ENCODE data around the gene CREB3. TPM values are rescaled to one million over a fixed set of nuclear protein-coding genes. Genes with fewer than 3 reads are reported as not detected.

The CREB3 gene
- total RNA-seq, 1 experiment from 2014 or later, result 58.7 TPM

DNA sequence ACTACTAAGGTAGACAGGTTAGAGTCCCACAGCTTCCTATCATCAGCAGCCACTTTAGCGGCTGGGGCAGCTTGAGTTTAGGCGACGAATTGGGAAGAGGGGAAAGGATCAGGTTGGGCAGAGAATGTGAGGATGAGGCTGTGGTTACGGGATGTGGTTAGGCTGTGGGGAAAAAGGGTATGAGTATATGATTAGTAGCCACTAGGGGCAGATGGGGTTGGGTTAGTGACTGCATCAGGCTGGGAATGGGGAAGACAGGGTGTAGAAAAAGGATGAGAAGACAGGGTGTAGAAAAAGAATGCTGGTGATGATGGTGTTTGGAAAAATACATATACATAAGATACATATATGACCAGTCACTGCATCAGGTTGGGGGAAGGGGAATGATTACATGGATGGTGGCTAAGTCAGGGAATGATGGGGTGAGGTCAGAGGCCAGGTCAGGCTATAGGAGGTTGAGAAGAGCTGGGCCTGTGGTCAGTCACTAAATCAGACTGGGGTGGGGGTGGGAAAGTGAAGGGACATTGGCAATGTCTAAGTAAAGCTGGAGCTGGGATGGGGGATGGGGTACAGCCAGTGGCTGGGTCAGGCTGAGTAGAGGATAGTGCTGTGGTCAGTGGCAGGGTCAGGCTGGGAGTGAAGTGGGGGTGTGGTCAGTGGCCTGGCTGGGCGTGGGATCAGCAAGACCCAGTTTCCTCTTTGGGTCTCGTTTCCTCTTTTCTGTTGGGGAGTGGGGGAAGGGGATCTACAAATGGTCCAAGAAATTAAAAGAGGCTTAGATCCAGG lies 2.6 kb upstream of the CREB3 start:
- BruUV-seq (replicated peaks), result no TSS peak
- Mint-ChIP-seq H3K4me3 (ENCODE audit: unreplicated experiment) (no peak overlapping the region), H3K36me3 (ENCODE audit: insufficient read depth, unreplicated experiment) (peaks cover 30% of the 10 kb centered on the region), H3K9me3 (ENCODE audit: unreplicated experiment) (no peaks in the 10 kb centered on the region), H3K27ac (ENCODE audit: low read depth, unreplicated experiment) (no peak overlapping the region), H3K27me3 (ENCODE audit: insufficient read depth, unreplicated experiment) (no peaks in the 10 kb centered on the region), H3K4me1 (ENCODE audit: insufficient read depth, unreplicated experiment) (peaks cover 27% of the 10 kb centered on the region)
- intact Hi-C loops (cut with micrococcal nuclease), result loop anchor here (2.0 to 5.0 kb wide), 4 partner anchors 33 to 618 kb away; partner anchors contain the start of genes CCDC107 and RMRP
- peak; percentile 49 for TF ChIP-seq CTCF (IDR thresholded peaks at IDR 0.05; ENCODE audit: unreplicated experiment)
- peak; percentile 80 for DNase-seq (ENCODE audit: unreplicated experiment)
- ChIA-PET POLR2A (interaction anchor here (0.6 to 15.0 kb wide), 12 partner anchors 16 to 618 kb away, joined by 3 to 284 read pairs (median 14); partner anchors contain the start of genes CCDC107, GBA2, HRCT1 and RGP1), CTCF (interaction anchor here (0.6 to 10.3 kb wide), 23 partner anchors 9 to 1942 kb away, joined by 3 to 150 read pairs (median 4); partner anchors contain the start of genes ARHGEF39, CCDC107, GBA2 and RGP1)

GRCh38 chr9:35730486-35730854 lies 2.0 kb upstream of the CREB3 start:
- ChIA-PET CTCF (interaction anchor here (0.6 to 10.3 kb wide), 21 partner anchors 9 to 1522 kb away, joined by 3 to 150 read pairs (median 4); partner anchors contain the start of genes ARHGEF39, CCDC107, GBA2 and RGP1), POLR2A (interaction anchor here (0.6 to 15.0 kb wide), 16 partner anchors 8 to 650 kb away, joined by 3 to 284 read pairs (median 12); partner anchors contain the start of genes ARHGEF39, CCDC107, GBA2 and HRCT1)
- H3K27ac Mint-ChIP-seq (ENCODE audit: low read depth, unreplicated experiment), result no peak overlapping the region
- no peaks in the 10 kb centered on the region for H3K9me3 Mint-ChIP-seq (ENCODE audit: unreplicated experiment)
- intact Hi-C loops (cut with micrococcal nuclease), result loop anchor here (5.0 kb wide), 2 partner anchors 57 to 618 kb away; no protein-coding TSS in a partner anchor
- H3K27me3 Mint-ChIP-seq (ENCODE audit: insufficient read depth, unreplicated experiment), result no peaks in the 10 kb centered on the region
- DNase-seq (ENCODE audit: unreplicated experiment), result no peak
- no peak for TF ChIP-seq CTCF (IDR thresholded peaks at IDR 0.05; ENCODE audit: unreplicated experiment)
- peaks cover 30% of the 10 kb centered on the region for H3K36me3 Mint-ChIP-seq (ENCODE audit: insufficient read depth, unreplicated experiment)
- BruUV-seq (replicated peaks), result no TSS peak
- no peak overlapping the region for H3K4me3 Mint-ChIP-seq (ENCODE audit: unreplicated experiment)
- peaks cover 27% of the 10 kb centered on the region for H3K4me1 Mint-ChIP-seq (ENCODE audit: insufficient read depth, unreplicated experiment)

- POLR2A ChIA-PET, result interaction anchor here (0.5 to 15.0 kb wide), 33 partner anchors 10 to 1126 kb away, joined by 3 to 284 read pairs (median 5); partner anchors contain the start of genes ARHGEF39, CCDC107, CLTA and GBA2
- Mint-ChIP-seq H3K27me3 (ENCODE audit: insufficient read depth, unreplicated experiment) (no peaks in the 10 kb centered on the region), H3K36me3 (ENCODE audit: insufficient read depth, unreplicated experiment) (peaks cover 33% of the 10 kb centered on the region), H3K9me3 (ENCODE audit: unreplicated experiment) (no peaks in the 10 kb centered on the region), H3K4me1 (ENCODE audit: insufficient read depth, unreplicated experiment) (peaks cover 21% of the 10 kb centered on the region), H3K27ac (ENCODE audit: low read depth, unreplicated experiment) (no peak overlapping the region), H3K4me3 (ENCODE audit: unreplicated experiment) (no peak overlapping the region)
- TSS peak; percentile 41 for BruUV-seq (replicated peaks)
- no peak for DNase-seq (ENCODE audit: unreplicated experiment)
- intact Hi-C loops (cut with micrococcal nuclease), result loop anchor here (1.0 to 5.0 kb wide), 7 partner anchors 25 to 619 kb away; no protein-coding TSS in a partner anchor
- CTCF ChIA-PET, result interaction anchor here (0.6 to 10.3 kb wide), 16 partner anchors 8 to 1523 kb away, joined by 3 to 150 read pairs (median 4); partner anchors contain the start of genes ARHGEF39, CCDC107, GBA2 and RGP1
- no peak for TF ChIP-seq CTCF (IDR thresholded peaks at IDR 0.05; ENCODE audit: unreplicated experiment)
These were observed 866 bp upstream of the CREB3 start for GRCh38 chr9:35731415-35732184.

Measured in MCF 10A (cell line).